HG02884 (cell line): Measurements from ENCODE around the gene CD151.

Experiments used
- ATAC-seq: cut with Tn5 transposase; IDR thresholded peaks from one replicate; pipeline ENCODE4 v1.9.1; 2021; ENCODE audit warnings: mild to moderate bottlenecking, moderate library complexity; ENCODE audit not compliant: unreplicated experiment

CD151 gene

DNA sequence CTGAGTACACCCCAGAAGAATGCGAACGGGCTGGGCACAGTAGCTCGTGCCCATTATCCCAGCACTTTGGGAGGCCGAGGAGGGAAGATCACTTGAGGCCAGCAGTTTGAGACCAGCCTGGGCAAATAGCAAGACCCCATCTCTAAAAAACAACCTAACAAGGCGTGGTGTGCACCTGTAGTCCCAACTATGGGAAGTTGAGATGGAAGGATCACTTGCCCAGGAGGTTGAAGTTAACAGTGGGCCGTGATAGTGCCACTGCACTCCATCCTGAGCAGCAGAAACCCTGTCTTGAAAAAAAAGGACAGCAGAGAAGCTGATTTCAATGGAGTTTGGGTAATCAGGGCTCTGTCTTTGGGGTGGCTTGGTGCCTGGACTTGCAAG lies 19.7 kb upstream of the CD151 start:
- no peak for ATAC-seq

DNA sequence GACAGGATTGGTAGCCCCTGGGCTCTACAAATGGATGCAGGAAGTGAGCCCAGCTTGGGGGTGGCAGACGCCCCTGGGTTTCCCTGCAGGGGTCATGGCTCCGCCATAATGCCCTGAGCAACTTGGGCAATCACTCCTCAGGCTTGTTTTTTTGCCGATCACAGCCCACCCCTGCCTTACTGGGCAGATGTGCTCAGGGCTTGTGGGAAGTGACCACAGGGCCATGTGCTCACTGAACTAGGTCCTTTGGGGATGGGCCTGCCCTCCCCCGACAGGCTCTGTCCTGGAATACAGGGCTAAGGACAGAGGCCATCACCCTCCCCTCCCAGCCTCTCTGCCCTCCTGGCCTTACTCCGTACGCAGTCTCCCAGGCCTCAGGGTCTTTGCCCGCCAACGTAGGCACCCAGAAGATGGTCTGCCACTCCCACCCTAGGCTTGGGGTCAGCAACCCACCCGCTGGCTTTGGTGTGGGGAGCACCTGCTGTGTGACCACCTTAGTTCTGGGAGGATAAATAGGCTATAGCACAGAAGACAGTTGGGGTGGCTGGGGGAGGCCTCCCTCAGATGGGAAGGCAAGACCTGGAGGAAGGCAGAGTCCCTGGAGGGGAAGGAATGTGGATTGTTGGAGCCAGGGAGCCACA lies 19.2 kb upstream of the CD151 start:
- ATAC-seq: no peak

DNA sequence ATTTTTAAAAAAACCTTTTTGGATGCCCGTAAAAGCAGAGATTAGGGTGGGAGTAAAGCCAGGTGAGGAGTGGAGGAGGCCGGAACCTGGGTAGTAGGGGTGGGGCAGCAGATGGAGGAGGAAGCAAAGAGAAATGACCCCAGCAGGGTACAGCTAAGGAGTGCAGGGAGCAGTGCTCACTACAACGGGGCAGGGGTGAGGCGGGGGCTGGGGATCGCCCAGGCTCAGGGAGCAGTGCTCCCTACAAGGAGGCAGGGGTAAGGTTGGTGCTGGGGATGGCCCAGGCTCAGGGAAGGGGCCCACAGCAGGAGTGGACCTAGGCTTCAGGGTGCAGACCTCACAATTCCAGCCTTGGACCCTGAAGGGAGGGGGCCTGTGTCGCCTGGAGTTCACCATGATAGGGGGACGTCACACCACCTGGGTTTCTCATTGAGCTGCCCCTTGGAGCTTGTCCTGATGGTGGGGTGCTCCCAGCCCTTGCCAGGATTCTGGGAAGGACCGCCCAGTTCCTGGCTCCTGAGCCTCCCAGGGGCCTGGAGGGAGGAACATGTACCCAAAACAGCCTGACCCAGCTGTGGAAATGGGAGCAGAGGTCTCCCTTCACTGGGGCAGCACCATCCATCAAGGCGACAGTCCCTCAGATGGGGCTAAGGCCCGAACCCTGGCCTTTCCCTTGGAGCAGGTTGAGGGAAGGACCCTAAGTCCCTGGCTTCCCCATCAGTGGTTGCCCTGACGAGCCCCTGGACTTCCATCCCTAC lies 16.9 kb upstream of the CD151 start:
- no peak for ATAC-seq

DNA sequence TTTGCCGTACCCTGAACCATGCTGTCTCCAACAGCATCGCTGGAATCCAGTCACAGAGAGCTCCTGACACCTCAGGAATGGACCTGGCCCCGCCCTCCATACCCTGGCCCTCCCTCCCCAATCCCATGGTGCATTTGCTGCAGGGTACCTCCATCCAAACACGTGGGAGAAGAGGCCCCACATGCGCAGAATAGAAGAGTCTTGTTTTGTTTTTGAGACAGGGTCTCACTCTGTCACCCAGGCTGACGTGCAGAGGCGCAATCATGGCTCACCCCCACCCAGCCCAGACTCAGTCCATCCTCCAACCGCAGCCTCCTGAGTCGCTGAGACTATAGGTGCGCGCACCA lies 16.3 kb upstream of the CD151 start:
- no peak for ATAC-seq

DNA sequence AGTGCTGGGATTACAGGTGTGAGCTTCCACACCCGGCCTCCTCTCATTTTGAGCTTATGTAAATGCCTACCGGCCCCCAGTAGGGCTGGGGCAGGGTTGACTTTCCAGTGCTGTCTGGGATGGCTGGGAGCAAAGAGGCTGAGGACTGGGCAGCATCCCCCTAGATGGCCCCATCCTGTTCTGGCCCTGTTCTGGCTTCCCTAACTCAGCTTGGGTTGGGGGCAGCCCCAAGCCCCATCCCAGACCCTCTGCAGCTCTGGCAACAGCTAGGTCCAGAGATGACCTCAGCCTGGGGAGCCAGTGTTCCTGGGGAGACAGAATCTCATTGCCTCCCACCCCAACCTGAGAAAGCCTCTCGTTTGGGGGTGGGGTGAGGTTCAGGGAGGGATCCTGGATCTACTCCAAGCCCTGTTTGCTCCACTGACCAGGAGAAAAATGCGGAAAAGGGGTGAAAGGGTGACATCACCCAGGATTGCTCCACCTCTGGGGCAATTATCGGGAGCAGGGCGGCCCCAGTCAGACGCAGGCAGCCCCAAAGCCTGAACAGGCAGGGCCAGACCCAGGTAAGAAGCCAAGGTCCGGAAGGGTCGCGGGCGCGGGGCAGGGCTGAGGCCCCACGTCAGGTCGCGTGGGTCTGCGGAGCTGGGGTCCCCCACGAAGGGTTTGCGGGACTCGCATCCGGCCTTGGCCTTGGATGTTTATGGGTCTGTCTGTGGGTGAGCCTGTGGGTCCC lies 14.2 kb upstream of the CD151 start, which contains the start of gene PNPLA2:
PNPLA2 (plus strand) TSS at position 519 of the 733 bp plus-strand sequence. CDS start 805 bp downstream, outside the sequence.
- ATAC-seq: no peak

DNA sequence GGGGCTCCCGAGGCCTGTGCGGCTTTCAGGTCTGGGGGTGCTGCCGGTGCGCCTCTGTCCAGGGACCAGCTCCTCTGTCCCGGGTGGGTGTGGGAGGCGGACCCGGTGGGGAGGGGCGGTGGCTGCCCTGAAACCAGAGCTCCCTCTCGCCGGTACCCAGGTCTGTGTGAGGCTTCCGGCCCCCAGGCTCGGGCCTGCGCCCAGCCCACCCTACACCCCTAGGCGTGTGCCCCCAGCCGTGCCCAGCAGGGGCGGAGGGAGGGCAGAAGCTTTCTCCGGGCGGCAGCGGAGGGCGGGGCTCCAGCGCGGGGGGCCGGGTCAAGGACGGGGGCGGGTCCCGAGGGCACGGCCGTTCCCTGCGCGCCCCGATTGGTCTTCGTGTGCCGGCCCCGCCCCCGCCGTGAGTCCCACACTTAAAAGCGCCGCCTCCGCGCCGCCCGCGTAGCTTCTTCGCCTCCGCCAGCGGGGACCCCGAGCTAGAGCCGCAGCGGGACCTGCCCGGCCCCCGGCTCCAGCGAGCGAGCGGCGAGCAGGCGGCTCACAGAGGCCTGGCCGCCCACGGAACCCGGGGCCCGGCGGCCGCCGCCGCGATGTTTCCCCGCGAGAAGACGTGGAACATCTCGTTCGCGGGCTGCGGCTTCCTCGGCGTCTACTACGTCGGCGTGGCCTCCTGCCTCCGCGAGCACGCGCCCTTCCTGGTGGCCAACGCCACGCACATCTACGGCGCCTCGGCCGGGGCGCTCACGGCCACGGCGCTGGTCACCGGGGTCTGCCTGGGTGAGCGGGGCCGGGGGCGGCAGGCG lies 13.4 kb upstream of the CD151 start:
- peak; percentile 58 for ATAC-seq

DNA sequence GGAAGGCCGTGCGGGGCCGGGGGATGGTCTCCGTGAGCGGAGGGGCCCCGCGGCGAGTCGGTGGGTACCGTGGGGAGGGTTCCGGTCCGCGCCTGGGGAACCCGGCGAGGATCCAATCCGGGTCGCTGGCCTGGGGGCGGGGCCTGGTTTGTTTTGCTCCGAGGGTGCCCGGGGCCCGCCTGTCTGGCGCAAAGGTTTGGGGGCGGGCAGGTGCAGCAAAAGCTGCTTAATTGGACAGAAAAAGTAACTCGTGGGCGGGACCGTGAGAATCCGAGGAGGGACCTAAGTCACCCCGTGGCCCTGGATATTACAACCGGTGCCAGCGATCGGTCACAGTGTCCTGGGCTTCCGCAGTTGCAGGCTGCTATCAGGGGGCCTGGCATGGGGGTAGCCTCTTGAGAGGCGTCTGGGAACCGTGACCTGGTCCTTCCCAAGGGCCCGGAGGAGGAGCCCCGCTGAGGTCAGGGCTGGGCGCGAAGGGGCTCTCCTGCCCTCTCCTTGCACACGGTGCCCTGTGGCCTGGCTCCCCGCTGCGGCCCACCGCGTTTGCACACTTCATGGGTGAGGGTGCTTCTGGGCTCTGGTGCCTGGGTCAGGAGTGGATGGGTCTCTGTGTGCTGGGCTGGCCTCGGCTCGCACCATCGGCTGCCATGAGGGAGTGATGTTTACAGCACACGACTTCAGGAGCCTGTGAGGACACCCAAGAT lies 12.7 kb upstream of the CD151 start:
- ATAC-seq: peak; percentile 64

DNA sequence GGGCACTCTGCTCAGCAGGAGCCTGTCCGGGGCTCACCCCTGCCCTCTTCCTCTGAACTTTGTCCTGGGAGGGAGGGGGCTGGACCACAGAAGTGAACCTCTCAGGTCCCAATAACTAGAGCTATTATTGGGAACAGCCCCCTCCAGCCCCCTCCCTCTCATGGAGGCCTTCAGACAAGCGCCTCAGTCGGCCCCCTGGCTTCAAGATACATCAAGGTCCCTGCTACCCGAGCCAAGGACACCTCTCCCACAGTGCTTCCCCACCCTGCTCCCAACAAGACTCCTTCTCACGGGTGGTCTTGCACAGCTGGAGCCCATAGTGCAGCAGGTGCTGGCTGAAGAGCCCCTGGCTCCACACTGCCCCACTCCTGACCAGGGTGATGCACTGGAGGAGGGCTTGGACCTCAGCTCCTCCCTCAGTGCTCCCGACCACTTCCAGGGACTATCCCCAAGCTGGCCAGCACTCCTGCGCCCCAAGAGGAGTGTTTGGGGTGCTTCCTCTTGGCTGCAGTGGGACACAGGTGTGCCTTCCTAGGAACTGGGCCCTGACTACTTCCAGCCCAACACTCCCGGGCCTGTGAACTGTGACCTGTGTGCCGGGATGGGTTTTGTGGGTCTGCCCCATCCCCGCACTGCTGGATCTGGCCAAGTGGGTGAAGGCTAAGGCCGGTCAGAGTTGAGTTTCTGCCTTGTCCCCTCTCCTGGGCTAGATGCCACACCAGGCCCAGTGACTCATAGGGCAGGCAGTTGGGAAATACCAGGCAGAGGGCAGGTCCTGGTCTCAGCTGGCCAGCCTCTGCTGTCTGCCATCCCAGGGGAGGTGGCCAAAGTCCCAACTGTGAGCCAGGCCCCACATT lies 11.9 kb upstream of the CD151 start:
- ATAC-seq: no peak

DNA sequence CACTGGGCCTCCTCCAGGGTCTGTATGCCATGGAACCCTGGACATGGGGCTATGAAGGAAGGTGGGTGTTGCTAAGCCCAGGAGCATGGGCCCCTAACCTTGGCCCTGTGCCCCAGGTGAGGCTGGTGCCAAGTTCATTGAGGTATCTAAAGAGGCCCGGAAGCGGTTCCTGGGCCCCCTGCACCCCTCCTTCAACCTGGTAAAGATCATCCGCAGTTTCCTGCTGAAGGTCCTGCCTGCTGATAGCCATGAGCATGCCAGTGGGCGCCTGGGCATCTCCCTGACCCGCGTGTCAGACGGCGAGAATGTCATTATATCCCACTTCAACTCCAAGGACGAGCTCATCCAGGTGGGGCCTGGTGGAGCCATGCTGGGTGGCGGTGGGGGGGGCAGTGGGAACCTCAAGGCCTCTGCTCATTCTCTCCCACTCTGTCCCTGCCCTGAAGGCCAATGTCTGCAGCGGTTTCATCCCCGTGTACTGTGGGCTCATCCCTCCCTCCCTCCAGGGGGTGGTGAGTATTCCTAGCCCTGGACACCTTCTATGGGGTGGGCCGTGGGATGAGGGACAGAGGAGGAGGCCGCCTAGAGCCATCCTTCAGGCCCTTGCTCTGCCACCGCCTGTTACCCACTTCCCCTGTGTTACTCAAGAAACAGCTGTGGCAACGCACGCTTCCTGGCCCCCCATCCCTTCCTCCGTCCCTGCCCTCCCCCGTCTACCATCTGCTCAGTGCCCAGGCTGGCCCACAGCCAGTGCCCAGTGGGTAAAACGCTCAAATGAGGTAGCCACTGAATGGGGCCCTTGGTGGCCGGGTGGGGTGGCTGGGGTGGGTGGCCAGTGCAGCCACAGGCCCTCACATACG lies 11.0 kb upstream of the CD151 start:
- no peak for ATAC-seq

DNA sequence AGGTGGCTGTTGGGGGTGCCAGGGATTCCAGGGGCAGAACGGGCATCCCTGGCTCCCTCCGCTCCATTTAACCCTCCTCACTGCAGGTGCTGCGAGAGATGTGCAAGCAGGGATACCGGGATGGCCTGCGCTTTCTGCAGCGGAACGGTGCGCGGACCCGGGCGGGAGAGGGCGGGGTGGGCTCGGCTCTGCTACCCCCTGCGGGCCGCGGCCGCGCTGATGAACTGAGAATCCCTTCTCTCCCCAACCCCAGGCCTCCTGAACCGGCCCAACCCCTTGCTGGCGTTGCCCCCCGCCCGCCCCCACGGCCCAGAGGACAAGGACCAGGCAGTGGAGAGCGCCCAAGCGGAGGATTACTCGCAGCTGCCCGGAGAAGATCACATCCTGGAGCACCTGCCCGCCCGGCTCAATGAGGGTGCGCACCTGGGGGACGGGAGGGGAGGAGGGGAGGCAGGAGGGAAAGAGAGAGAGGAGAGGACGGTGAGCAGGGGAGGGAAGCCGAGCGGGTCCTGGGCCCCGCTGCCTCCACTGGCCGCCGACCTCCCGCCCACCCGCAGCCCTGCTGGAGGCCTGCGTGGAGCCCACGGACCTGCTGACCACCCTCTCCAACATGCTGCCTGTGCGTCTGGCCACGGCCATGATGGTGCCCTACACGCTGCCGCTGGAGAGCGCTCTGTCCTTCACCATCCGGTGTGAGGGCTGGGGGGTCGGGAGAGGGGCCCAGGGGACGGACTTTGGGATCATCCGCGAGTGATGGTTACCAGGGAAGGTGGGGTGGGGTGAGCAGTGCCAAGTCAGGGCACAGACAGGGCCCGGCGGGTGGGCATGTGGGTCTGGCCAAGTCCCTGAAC lies 9.1 kb upstream of the CD151 start:
- no peak for ATAC-seq

DNA sequence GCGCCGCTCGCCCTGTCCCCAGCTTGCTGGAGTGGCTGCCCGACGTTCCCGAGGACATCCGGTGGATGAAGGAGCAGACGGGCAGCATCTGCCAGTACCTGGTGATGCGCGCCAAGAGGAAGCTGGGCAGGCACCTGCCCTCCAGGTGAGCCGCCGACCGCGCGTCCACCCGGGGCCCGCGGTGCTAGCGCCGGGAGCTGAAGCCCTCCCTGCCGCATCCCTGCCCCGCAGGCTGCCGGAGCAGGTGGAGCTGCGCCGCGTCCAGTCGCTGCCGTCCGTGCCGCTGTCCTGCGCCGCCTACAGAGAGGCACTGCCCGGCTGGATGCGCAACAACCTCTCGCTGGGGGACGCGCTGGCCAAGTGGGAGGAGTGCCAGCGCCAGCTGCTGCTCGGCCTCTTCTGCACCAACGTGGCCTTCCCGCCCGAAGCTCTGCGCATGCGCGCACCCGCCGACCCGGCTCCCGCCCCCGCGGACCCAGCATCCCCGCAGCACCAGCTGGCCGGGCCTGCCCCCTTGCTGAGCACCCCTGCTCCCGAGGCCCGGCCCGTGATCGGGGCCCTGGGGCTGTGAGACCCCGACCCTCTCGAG lies 8.4 kb upstream of the CD151 start:
- ATAC-seq: no peak

DNA sequence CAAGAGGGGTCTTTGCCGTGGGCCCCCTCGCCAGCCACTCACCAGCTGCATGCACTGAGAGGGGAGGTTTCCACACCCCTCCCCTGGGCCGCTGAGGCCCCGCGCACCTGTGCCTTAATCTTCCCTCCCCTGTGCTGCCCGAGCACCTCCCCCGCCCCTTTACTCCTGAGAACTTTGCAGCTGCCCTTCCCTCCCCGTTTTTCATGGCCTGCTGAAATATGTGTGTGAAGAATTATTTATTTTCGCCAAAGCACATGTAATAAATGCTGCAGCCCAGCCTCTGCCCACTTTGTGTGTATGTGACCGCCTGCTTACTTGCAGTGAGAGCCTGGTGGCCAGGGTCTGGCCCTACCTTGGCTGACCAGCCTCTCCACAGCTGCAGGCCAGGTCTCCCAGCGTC lies 7.8 kb upstream of the CD151 start:
- ATAC-seq: no peak

DNA sequence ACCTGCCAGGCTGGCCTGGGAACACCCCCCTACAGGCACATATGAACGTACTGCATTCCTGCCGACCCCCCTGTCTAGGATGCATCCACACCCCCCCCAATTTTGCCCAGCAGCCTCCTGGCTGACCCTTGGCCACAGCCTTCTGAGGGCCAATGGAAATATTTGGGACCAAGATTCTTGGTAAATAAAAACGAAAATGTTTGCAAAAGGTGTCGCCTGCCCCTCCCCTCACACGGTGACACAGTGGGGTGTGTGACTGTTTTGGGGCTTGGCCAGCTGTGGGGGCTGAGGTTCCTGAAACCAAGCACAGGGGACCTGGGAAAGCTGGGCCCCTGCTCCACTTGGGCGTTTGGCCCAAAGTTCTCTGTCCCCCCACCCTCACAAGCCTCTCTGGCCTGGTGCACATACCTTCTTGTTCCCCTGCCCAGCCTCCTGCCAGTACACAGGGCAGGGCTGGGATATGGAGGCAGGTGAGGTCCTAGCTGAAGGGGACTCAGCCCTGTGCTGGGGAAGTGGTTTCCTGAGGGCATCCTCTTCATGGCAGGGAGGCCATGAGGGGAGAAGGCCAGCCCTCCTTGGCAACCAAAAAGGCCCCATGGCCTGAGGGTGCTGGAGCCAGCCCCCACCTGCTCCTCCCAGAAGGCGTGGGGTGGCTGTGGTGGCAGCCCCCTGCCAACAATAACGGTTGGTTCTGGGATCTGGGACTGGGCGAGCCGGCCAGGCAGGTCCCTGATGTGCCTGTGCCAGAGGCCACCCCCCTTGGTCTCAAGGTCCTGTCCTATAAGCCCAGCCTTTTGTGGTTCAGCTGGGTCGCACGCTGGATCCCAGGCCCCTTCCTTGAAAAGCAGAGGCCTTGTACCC lies 7.2 kb upstream of the CD151 start:
- no peak for ATAC-seq

DNA sequence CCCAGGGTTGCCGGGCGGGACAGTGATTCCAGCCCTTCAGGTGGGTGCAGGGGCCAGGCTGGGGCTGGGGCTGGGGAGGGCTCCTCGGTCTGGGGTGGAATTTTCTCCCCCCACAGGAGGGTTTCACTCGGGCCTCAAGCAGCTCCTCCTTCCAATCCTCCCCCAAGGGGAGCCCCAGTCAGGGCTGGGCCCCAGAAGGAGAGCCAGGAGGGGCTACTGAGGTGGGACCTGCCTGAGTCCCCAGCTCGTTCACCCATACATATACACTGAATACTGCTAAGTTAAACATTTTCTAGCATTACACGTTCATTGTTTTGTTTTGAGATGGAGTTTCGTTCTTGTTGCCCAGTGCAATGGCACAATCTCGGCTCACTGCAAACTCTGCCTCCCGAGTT lies 6.5 kb upstream of the CD151 start:
- no peak for ATAC-seq

DNA sequence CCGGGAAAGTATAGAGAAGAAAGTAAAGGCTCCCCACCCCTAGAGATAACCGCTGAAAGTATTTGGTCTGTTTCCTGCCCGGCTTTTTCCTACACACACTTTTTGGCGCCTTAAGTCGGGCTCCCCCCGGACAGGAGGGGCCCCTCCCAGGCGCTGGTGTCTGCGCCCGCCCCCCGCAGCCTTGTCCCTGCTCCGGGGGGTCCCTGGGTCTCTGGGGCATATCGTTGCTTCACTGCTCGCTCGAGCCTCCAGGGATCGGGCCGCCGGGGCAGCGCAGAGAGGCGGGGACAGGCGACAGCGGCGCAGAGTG lies 6.0 kb upstream of the CD151 start:
- ATAC-seq: no peak

DNA sequence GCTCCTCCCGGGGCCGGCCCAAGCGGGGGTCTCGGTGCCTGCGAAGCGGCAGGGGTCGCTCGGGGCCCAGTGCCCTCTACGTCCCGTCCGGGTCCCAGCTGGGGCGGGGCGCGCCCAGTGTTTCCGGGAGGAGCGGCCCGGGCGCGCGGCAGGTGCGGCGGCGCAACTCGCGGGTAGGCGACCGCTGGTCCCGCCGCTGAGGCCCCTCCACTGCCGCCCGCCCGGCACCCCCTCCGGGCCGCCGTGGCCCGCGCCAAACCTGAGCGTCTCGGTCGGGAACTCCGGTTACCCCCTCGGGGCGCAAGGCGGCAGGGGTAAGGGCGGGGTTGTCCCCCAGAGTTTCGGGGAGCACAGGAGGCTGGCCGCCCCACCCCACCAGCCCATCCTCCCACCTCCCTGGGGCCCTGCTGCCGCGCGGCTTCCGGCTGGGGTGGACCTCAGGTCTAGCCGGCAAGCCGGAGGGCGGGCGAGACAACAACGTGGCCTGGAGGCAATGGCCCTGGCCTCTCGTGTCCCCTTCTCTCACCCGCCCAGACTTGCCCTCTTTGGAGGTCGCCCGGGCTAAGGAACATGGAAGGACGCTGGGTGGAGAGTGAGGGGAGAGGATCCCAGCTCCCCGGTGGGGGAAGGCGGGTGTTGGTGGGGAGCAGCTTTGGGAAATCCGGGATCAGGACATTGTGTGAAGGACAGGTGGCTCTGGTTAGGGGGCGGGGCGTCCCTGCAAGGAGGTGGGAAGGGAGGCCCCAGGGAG lies 5.4 kb upstream of the CD151 start:
- no peak for ATAC-seq
